ENCODE measurements around the gene KDM4C.

The KDM4C gene

GRCh38 chr9:6873857-6874256 lies 116.1 kb downstream of the KDM4C start:
- DNase-seq (ENCODE audit: low read depth), result no peak
- TF ChIP-seq CTCF (IDR thresholded peaks at IDR 0.05; ENCODE audit: control insufficient read depth, extremely low read depth, insufficient read depth), result no peak
- no peak overlapping the region for H3K4me3 ChIP-seq (ENCODE audit: low read depth, low read length)

- no peak for TF ChIP-seq CTCF (IDR thresholded peaks at IDR 0.05; ENCODE audit: control insufficient read depth, extremely low read depth, insufficient read depth)
- DNase-seq (ENCODE audit: low read depth), result no peak
- H3K4me3 ChIP-seq (ENCODE audit: low read depth, low read length), result no peak overlapping the region
These were observed 118.6 kb downstream of the KDM4C start for GRCh38 chr9:6876195-6876894.

GRCh38 chr9:6877671-6878161 lies 119.9 kb downstream of the KDM4C start:
- H3K4me3 ChIP-seq (ENCODE audit: low read depth, low read length), result no peak overlapping the region
- no peak for TF ChIP-seq CTCF (IDR thresholded peaks at IDR 0.05; ENCODE audit: control insufficient read depth, extremely low read depth, insufficient read depth)
- no peak for DNase-seq (ENCODE audit: low read depth)

- no peak overlapping the region for H3K4me3 ChIP-seq (ENCODE audit: low read depth, low read length)
- DNase-seq (ENCODE audit: low read depth), result no peak
- no peak for TF ChIP-seq CTCF (IDR thresholded peaks at IDR 0.05; ENCODE audit: control insufficient read depth, extremely low read depth, insufficient read depth)
These were observed 122.9 kb downstream of the KDM4C start for GRCh38 chr9:6880626-6881025.

- no peak for TF ChIP-seq CTCF (IDR thresholded peaks at IDR 0.05; ENCODE audit: control insufficient read depth, extremely low read depth, insufficient read depth)
- no peak for DNase-seq (ENCODE audit: low read depth)
- no peak overlapping the region for H3K4me3 ChIP-seq (ENCODE audit: low read depth, low read length)
These were observed 126.3 kb downstream of the KDM4C start for GRCh38 chr9:6884101-6884500.

- H3K4me3 ChIP-seq (ENCODE audit: low read depth, low read length), result no peak overlapping the region
- no peak for DNase-seq (ENCODE audit: low read depth)
- no peak for TF ChIP-seq CTCF (IDR thresholded peaks at IDR 0.05; ENCODE audit: control insufficient read depth, extremely low read depth, insufficient read depth)
These were observed 127.2 kb downstream of the KDM4C start for GRCh38 chr9:6884990-6885389.

- TF ChIP-seq CTCF (IDR thresholded peaks at IDR 0.05; ENCODE audit: control insufficient read depth, extremely low read depth, insufficient read depth), result no peak
- DNase-seq (ENCODE audit: low read depth), result no peak
These were observed 129.3 kb downstream of the KDM4C start for GRCh38 chr9:6887051-6887450.

More at GRCh38 chr9:6887051-6887450, 129.3 kb downstream of the KDM4C start:
- no peak overlapping the region for H3K4me3 ChIP-seq (ENCODE audit: low read depth, low read length)

Data from LNCaP clone FGC (cell line).